GM23338 (cell line): ENCODE data around the gene ADGRL1. TPM values are rescaled to one million over a fixed set of nuclear protein-coding genes. Genes with fewer than 3 reads are reported as not detected.

Experiments used
- ATAC-seq: fragments of 200-7000 bp; cut with Tn5 transposase; 3 replicates; pipeline ENCODE4 v1.9.1; 2020
- DNase-seq: peaks from one replicate; pipeline ENCODE4 v3.0.0-alpha.2; 2015; ENCODE audit warnings: low spot score
- H2AFZ ChIP-seq: fragments of 200-600 bp; sonication (generic); 2 replicates; pipeline ENCODE4 v1.8.0; 2016; ENCODE audit warnings: antibody characterized with exemption, mild to moderate bottlenecking, moderate library complexity
- H3F3A ChIP-seq: fragments of 200-600 bp; sonication (generic); replicated peaks from 2 replicates; pipeline ENCODE4 v1.8.0; 2017; ENCODE audit warnings: antibody characterized with exemption, mixed run types, low read depth
- H3K27ac ChIP-seq: fragments of 200-600 bp; sonication (generic); 2 replicates; pipeline ENCODE4 v1.6.1; 2016; ENCODE audit warnings: low read depth
- H3K27me3 ChIP-seq: fragments of 200-600 bp; sonication (generic); 2 replicates; pipeline ENCODE4 v1.8.0; 2016; ENCODE audit warnings: mild to moderate bottlenecking, mixed run types, moderate library complexity; ENCODE audit not compliant: insufficient read depth
- H3K36me3 ChIP-seq: fragments of 200-600 bp; sonication (generic); 2 replicates; pipeline ENCODE4 v1.8.0; 2016; ENCODE audit warnings: mild to moderate bottlenecking; ENCODE audit not compliant: insufficient read depth
- H3K4me1 ChIP-seq: fragments of 200-600 bp; sonication (generic); 2 replicates; pipeline ENCODE4 v1.8.0; 2016; ENCODE audit warnings: mild to moderate bottlenecking, moderate library complexity; ENCODE audit not compliant: insufficient read depth
- H3K4me2 ChIP-seq: fragments of 200-600 bp; sonication (generic); 2 replicates; pipeline ENCODE4 v1.7.1; 2017; ENCODE audit warnings: mixed run types
- H3K4me3 ChIP-seq: fragments of 200-600 bp; sonication (generic); 2 replicates; pipeline ENCODE4 v1.6.1; 2016; ENCODE audit warnings: mixed run types
- H3K79me2 ChIP-seq: fragments of 200-600 bp; sonication (generic); replicated peaks from 2 replicates; pipeline ENCODE4 v1.8.0; 2017; ENCODE audit warnings: mild to moderate bottlenecking; ENCODE audit not compliant: insufficient read depth
- H3K9me2 ChIP-seq: fragments of 200-600 bp; sonication (generic); 2 replicates; pipeline ENCODE4 v1.8.0; 2017; ENCODE audit not compliant: insufficient read depth
- H4K20me1 ChIP-seq: fragments of 200-600 bp; sonication (generic); replicated peaks from 2 replicates; pipeline ENCODE4 v1.8.0; 2017; ENCODE audit warnings: mild to moderate bottlenecking; ENCODE audit not compliant: insufficient read depth
- H3K27ac Mint-ChIP-seq: 2 replicates; pipeline ENCODE4 v1.8.0; 2020; ENCODE audit warnings: inconsistent platforms, mild to moderate bottlenecking, moderate library complexity, mixed read lengths
- H3K27me3 Mint-ChIP-seq: 3 replicates; pipeline ENCODE4 v1.8.0; 2022; ENCODE audit warnings: low read depth, mild to moderate bottlenecking, moderate library complexity, mixed read lengths, inconsistent platforms; ENCODE audit not compliant: insufficient read depth, poor library complexity
- H3K36me3 Mint-ChIP-seq: 3 replicates; pipeline ENCODE4 v1.8.0; 2021; ENCODE audit warnings: low read depth, mild to moderate bottlenecking, inconsistent platforms, moderate library complexity, mixed read lengths
- H3K4me1 Mint-ChIP-seq: 3 replicates; pipeline ENCODE4 v1.8.0; 2020; ENCODE audit warnings: mild to moderate bottlenecking, inconsistent platforms, mixed read lengths
- H3K4me3 Mint-ChIP-seq: 3 replicates; pipeline ENCODE4 v1.8.0; 2021; ENCODE audit warnings: moderate library complexity, mild to moderate bottlenecking, inconsistent platforms, mixed read lengths
- H3K9me3 Mint-ChIP-seq: 3 replicates; pipeline ENCODE4 v1.8.0; 2020; ENCODE audit warnings: moderate library complexity, mild to moderate bottlenecking, inconsistent platforms, mixed read lengths
- CREB1 ChIP-seq: fragments of 250-450 bp; sonication (Bioruptor Pico); IDR thresholded peaks from 2 replicates; pipeline ENCODE4 v1.5.0; 2020; ENCODE audit warnings: low read depth, mild to moderate bottlenecking, moderate library complexity
- EZH2 ChIP-seq: fragments of 200-600 bp; sonication (generic); IDR thresholded peaks from one replicate; pipeline ENCODE4 v1.8.0; 2017; ENCODE audit warnings: antibody characterized with exemption, mild to moderate bottlenecking, low read depth; ENCODE audit not compliant: unreplicated experiment
- JUNB ChIP-seq: IDR thresholded peaks from one replicate; pipeline ENCODE4 v1.6.1; 2016; ENCODE audit warnings: antibody characterized with exemption; ENCODE audit not compliant: unreplicated experiment
- NANOG ChIP-seq: IDR thresholded peaks from 2 replicates; pipeline ENCODE4 v1.6.1; 2016; ENCODE audit warnings: antibody characterized with exemption, borderline replicate concordance
- POLR2AphosphoS5 ChIP-seq: IDR thresholded peaks from 2 replicates; pipeline ENCODE4 v1.6.1; 2016; ENCODE audit warnings: antibody characterized with exemption, low read depth
- STAT1 ChIP-seq: IDR thresholded peaks from one replicate; pipeline ENCODE4 v1.6.1; 2016; ENCODE audit warnings: antibody characterized with exemption; ENCODE audit not compliant: unreplicated experiment
- ZNF114 ChIP-seq: fragments of 250-450 bp; sonication (Bioruptor Pico); IDR thresholded peaks from 2 replicates; pipeline ENCODE4 v1.5.0; 2020; ENCODE audit warnings: mild to moderate bottlenecking, moderate library complexity
- ZNF331 ChIP-seq: fragments of 250-450 bp; sonication (Bioruptor Pico); IDR thresholded peaks from 2 replicates; pipeline ENCODE4 v1.5.0; 2020; ENCODE audit warnings: low read depth, mild to moderate bottlenecking, moderate library complexity
- polyA plus RNA-seq: library from polyadenylated mRNA; unstranded; fragments of >200 nt; fragmentation: Nextera tagmentation; extraction: Ambion mirVana; gene quantifications from 2 replicates; pipeline ENCODE4 v1.2.1, GENCODE V29; 2016
- total RNA-seq: library from RNA; depleted of rRNA; stranded (reverse); fragments of >200 nt; shearing (Covaris generic); gene quantifications from 2 replicates; pipeline ENCODE4 v1.2.3, GENCODE V29; 2014
- TF ChIP-seq, protein P1 (sequence below), 2 experiments: fragments of 200-600 bp in 1 of 2; sonication (generic) in 1 of 2; conservative IDR thresholded peaks; 2 replicates each; pipeline versions ENCODE4 v1.5.1 to v1.6.1; 2016 to 2017; ENCODE audit warnings: antibody characterized with exemption in 2 of 2, low read depth in 2 of 2, mild to moderate bottlenecking in 2 of 2, moderate library complexity in 1 of 2
- TF ChIP-seq, protein P2 (sequence below): fragments of 250-450 bp; sonication (Bioruptor Pico); IDR thresholded peaks from 2 replicates; pipeline ENCODE4 v1.5.0; 2020; ENCODE audit warnings: mild to moderate bottlenecking, moderate library complexity
- TF ChIP-seq, protein P3 (sequence below): IDR thresholded peaks from one replicate; pipeline ENCODE4 v1.6.1; 2018; ENCODE audit warnings: antibody characterized with exemption; ENCODE audit not compliant: unreplicated experiment
- TF ChIP-seq, protein P4 (sequence below): IDR thresholded peaks from 2 replicates; pipeline ENCODE4 v1.6.1; 2016; ENCODE audit warnings: antibody characterized with exemption

The ADGRL1 gene
- total and polyA plus RNA-seq, 2 experiments from 2014 or later, result 20.6 to 100 TPM

DNA sequence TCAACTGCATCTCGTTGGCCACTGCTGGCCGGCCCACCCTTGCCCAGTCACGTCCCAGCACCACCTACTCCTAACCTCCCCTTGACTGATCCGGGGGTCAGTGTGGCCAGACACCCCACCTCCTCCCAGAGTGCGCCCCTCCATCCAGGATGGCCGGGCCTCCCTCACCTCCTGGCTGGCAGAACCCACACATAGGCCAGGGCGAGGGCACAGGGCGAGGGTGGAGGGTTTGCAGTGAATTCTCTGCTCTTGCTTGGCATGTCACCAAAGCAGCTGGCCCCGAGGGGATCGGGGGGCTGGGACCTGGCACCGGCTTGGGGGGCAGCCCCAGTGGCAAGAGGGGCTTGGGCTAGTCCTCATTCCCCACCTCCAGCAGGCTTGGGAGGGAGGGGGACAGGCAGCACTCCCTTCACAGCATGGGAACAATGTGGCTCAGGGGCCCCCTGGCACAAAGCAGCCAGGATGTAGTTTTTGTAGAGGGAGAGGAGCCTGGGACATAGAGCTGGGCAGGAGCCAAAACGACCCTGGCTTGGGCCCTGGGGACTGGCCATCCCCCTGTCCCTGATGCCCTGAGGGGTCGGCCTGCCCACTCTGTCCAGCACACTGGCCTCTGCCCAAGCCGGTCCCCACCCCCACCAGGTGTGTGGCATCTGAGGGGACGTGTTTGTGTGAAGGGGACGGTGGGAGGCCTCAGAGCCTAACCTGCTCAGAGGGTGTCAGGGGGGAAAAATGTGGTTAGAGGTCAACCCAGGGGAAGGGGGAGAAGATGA lies 41.1 kb downstream of the ADGRL1 start:
- ATAC-seq, result no peak
- Histone ChIP-seq H3K4me2 (no peak overlapping the region), H3K4me3 (no peak overlapping the region), H3F3A (0 out of 2 replicates have a peak, but pooled peaks cover 3% of the 10 kb centered on the region), H3K4me1 (no peaks in the 10 kb centered on the region; the same call in 1 of the 2 replicates), H3K27me3 (no peaks in the 10 kb centered on the region), H3K9me2 (no peaks in the 10 kb centered on the region), H2AFZ (no peak overlapping the region), H3K36me3 (peaks cover 2% of the 10 kb centered on the region; the same call in 1 of the 2 replicates), H3K27ac (no peak overlapping the region), H4K20me1 (peaks cover 5% of the 10 kb centered on the region; the same call in 1 of the 2 replicates), H3K79me2 (no peaks in the 10 kb centered on the region)
- peaks cover 5% of the 10 kb centered on the region for H3K27me3 Mint-ChIP-seq
- H3K27ac Mint-ChIP-seq, result no peak overlapping the region
- H3K4me3 Mint-ChIP-seq, result no peak overlapping the region
- TF ChIP-seq, protein P1, sequence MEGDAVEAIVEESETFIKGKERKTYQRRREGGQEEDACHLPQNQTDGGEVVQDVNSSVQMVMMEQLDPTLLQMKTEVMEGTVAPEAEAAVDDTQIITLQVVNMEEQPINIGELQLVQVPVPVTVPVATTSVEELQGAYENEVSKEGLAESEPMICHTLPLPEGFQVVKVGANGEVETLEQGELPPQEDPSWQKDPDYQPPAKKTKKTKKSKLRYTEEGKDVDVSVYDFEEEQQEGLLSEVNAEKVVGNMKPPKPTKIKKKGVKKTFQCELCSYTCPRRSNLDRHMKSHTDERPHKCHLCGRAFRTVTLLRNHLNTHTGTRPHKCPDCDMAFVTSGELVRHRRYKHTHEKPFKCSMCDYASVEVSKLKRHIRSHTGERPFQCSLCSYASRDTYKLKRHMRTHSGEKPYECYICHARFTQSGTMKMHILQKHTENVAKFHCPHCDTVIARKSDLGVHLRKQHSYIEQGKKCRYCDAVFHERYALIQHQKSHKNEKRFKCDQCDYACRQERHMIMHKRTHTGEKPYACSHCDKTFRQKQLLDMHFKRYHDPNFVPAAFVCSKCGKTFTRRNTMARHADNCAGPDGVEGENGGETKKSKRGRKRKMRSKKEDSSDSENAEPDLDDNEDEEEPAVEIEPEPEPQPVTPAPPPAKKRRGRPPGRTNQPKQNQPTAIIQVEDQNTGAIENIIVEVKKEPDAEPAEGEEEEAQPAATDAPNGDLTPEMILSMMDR (conservative IDR thresholded peaks at IDR 0.05; ENCODE audit: low read depth in 2 of 2), result no peak
- TF ChIP-seq ZNF331 (CRISPR knock-in tag) (no peak), POLR2AphosphoS5 (no peak), ZNF114 (CRISPR knock-in tag) (no peak), JUNB (no peak), STAT1 (no peak), NANOG (no peak), EZH2 (no peak), CREB1 (CRISPR knock-in tag) (no peak)
- TF ChIP-seq, protein P2, sequence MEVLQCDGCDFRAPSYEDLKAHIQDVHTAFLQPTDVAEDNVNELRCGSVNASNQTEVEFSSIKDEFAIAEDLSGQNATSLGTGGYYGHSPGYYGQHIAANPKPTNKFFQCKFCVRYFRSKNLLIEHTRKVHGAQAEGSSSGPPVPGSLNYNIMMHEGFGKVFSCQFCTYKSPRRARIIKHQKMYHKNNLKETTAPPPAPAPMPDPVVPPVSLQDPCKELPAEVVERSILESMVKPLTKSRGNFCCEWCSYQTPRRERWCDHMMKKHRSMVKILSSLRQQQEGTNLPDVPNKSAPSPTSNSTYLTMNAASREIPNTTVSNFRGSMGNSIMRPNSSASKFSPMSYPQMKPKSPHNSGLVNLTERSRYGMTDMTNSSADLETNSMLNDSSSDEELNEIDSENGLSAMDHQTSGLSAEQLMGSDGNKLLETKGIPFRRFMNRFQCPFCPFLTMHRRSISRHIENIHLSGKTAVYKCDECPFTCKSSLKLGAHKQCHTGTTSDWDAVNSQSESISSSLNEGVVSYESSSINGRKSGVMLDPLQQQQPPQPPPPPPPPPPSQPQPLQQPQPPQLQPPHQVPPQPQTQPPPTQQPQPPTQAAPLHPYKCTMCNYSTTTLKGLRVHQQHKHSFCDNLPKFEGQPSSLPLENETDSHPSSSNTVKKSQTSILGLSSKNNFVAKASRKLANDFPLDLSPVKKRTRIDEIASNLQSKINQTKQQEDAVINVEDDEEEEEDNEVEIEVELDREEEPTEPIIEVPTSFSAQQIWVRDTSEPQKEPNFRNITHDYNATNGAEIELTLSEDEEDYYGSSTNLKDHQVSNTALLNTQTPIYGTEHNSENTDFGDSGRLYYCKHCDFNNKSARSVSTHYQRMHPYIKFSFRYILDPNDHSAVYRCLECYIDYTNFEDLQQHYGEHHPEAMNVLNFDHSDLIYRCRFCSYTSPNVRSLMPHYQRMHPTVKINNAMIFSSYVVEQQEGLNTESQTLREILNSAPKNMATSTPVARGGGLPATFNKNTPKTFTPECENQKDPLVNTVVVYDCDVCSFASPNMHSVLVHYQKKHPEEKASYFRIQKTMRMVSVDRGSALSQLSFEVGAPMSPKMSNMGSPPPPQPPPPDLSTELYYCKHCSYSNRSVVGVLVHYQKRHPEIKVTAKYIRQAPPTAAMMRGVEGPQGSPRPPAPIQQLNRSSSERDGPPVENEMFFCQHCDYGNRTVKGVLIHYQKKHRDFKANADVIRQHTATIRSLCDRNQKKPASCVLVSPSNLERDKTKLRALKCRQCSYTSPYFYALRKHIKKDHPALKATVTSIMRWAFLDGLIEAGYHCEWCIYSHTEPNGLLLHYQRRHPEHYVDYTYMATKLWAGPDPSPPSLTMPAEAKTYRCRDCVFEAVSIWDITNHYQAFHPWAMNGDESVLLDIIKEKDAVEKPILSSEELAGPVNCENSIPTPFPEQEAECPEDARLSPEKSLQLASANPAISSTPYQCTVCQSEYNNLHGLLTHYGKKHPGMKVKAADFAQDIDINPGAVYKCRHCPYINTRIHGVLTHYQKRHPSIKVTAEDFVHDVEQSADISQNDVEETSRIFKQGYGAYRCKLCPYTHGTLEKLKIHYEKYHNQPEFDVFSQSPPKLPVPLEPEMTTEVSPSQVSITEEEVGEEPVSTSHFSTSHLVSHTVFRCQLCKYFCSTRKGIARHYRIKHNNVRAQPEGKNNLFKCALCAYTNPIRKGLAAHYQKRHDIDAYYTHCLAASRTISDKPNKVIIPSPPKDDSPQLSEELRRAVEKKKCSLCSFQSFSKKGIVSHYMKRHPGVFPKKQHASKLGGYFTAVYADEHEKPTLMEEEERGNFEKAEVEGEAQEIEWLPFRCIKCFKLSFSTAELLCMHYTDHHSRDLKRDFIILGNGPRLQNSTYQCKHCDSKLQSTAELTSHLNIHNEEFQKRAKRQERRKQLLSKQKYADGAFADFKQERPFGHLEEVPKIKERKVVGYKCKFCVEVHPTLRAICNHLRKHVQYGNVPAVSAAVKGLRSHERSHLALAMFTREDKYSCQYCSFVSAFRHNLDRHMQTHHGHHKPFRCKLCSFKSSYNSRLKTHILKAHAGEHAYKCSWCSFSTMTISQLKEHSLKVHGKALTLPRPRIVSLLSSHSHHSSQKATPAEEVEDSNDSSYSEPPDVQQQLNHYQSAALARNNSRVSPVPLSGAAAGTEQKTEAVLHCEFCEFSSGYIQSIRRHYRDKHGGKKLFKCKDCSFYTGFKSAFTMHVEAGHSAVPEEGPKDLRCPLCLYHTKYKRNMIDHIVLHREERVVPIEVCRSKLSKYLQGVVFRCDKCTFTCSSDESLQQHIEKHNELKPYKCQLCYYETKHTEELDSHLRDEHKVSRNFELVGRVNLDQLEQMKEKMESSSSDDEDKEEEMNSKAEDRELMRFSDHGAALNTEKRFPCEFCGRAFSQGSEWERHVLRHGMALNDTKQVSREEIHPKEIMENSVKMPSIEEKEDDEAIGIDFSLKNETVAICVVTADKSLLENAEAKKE (CRISPR knock-in tag), result no peak
- TF ChIP-seq, protein P3, sequence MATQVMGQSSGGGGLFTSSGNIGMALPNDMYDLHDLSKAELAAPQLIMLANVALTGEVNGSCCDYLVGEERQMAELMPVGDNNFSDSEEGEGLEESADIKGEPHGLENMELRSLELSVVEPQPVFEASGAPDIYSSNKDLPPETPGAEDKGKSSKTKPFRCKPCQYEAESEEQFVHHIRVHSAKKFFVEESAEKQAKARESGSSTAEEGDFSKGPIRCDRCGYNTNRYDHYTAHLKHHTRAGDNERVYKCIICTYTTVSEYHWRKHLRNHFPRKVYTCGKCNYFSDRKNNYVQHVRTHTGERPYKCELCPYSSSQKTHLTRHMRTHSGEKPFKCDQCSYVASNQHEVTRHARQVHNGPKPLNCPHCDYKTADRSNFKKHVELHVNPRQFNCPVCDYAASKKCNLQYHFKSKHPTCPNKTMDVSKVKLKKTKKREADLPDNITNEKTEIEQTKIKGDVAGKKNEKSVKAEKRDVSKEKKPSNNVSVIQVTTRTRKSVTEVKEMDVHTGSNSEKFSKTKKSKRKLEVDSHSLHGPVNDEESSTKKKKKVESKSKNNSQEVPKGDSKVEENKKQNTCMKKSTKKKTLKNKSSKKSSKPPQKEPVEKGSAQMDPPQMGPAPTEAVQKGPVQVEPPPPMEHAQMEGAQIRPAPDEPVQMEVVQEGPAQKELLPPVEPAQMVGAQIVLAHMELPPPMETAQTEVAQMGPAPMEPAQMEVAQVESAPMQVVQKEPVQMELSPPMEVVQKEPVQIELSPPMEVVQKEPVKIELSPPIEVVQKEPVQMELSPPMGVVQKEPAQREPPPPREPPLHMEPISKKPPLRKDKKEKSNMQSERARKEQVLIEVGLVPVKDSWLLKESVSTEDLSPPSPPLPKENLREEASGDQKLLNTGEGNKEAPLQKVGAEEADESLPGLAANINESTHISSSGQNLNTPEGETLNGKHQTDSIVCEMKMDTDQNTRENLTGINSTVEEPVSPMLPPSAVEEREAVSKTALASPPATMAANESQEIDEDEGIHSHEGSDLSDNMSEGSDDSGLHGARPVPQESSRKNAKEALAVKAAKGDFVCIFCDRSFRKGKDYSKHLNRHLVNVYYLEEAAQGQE, result no peak
- TF ChIP-seq, protein P4, sequence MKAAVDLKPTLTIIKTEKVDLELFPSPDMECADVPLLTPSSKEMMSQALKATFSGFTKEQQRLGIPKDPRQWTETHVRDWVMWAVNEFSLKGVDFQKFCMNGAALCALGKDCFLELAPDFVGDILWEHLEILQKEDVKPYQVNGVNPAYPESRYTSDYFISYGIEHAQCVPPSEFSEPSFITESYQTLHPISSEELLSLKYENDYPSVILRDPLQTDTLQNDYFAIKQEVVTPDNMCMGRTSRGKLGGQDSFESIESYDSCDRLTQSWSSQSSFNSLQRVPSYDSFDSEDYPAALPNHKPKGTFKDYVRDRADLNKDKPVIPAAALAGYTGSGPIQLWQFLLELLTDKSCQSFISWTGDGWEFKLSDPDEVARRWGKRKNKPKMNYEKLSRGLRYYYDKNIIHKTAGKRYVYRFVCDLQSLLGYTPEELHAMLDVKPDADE, result no peak
- peaks cover 25% of the 10 kb centered on the region for H3K4me1 Mint-ChIP-seq
- peaks cover 23% of the 10 kb centered on the region for H3K36me3 Mint-ChIP-seq
- DNase-seq, result no peak
- H3K9me3 Mint-ChIP-seq, result no peaks in the 10 kb centered on the region
